ENCODE data around the gene GPR162. TPM values are rescaled to one million over a fixed set of nuclear protein-coding genes. Genes with fewer than 3 reads are reported as not detected.

Gene GPR162
- total RNA-seq, 3 donors from 2014 or later (not counting 1 experiment from before 2014, with no cell fraction given): 0.39 to 2.1 (median 0.68) TPM

DNA sequence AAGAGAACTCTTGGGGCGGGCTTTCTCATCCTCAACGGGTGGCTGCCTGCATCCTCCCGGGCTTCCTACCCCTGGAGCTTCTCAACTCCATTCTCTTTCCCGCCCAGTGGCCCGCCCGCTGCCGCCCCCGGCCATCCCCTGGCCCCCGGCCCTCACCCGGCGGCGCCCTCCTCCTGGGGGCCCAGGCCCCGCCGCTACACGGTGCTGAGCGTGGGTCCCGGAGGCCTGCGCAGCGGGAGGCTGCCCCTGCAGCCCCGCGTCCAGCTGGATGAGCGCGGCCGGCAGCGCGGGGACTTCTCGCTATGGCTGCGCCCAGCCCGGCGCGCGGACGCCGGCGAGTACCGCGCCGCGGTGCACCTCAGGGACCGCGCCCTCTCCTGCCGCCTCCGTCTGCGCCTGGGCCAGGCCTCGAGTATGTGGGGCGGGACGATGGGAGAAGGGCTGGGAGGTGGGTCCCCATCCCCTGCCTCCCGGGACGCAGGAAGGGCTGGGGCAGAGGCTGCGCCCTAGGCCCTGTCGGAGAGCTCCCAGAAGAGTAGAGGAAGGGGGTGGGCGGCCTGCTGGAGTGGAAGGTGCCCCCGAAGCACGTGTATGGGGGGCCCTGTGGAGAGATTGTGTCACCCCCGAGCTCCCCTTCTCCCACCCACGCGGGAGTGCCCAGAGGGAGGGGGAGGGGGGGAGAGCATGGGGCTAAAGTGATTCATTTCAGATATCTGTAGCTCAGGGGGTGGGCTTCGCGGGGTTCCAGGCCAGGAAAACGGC lies 47.9 kb upstream of the GPR162 start:
- Histone ChIP-seq H3K4me1 (ENCODE audit: control insufficient read depth, insufficient read depth, low read length) (peaks cover 47% of the 10 kb centered on the region), H3K27me3 (ENCODE audit: control insufficient read depth, insufficient read depth, low read length) (peaks cover 21% of the 10 kb centered on the region), H3K4me3 (ENCODE audit: low read length) (peak overlapping the region; percentile 31), H3K36me3 (ENCODE audit: control insufficient read depth, insufficient read depth, low read length) (no peaks in the 10 kb centered on the region), H3K27ac (ENCODE audit: low read length) (peak overlapping the region; percentile 71), H3K9me3 (ENCODE audit: control insufficient read depth, insufficient read depth, low read length) (no peaks in the 10 kb centered on the region)
- H3K36me3 Mint-ChIP-seq: no peaks in the 10 kb centered on the region
- peaks cover 71 to 73% of the 10 kb centered on the region in 2 donors for H3K27me3 Mint-ChIP-seq (ENCODE audit: low read depth in 2 of 2)
- 9% methylated on average over 57 of the region's 60 CpGs for WGBS (ENCODE audit: insufficient coverage)
- H3K4me1 Mint-ChIP-seq: peaks cover 12 to 26% of the 10 kb centered on the region in 2 donors
- no peak for ATAC-seq
- intact Hi-C loops (cut with micrococcal nuclease): no loop called here
- no peak overlapping the region for H3K27ac Mint-ChIP-seq
- H3K9me3 Mint-ChIP-seq: no peaks in the 10 kb centered on the region
- H3K4me3 Mint-ChIP-seq: no peak overlapping the region
- DNase-seq: peak in 1 of 2 donors; percentile 48
- TF ChIP-seq, protein P1, sequence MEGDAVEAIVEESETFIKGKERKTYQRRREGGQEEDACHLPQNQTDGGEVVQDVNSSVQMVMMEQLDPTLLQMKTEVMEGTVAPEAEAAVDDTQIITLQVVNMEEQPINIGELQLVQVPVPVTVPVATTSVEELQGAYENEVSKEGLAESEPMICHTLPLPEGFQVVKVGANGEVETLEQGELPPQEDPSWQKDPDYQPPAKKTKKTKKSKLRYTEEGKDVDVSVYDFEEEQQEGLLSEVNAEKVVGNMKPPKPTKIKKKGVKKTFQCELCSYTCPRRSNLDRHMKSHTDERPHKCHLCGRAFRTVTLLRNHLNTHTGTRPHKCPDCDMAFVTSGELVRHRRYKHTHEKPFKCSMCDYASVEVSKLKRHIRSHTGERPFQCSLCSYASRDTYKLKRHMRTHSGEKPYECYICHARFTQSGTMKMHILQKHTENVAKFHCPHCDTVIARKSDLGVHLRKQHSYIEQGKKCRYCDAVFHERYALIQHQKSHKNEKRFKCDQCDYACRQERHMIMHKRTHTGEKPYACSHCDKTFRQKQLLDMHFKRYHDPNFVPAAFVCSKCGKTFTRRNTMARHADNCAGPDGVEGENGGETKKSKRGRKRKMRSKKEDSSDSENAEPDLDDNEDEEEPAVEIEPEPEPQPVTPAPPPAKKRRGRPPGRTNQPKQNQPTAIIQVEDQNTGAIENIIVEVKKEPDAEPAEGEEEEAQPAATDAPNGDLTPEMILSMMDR (IDR thresholded peaks at IDR 0.05): no peak

DNA sequence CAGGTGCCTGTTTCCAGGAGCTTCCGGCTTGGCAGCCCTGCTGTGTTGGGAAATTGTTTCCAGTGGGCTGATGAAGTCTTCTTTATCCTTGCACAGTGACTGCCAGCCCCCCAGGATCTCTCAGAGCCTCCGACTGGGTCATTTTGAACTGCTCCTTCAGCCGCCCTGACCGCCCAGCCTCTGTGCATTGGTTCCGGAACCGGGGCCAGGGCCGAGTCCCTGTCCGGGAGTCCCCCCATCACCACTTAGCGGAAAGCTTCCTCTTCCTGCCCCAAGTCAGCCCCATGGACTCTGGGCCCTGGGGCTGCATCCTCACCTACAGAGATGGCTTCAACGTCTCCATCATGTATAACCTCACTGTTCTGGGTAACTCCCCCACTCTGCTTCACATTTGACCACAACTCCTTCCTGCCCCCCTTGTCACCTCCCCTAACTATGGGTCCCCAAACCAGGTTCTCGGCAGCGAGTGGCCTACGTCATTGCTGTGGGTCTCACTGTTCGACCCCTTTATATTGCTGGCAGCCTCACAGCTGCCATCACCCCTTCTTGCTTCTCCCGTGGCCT lies 47.0 kb upstream of the GPR162 start:
- H3K27ac ChIP-seq (ENCODE audit: low read length): peak overlapping the region; percentile 71
- peak overlapping the region in 1 of 2 donors; percentile 45 for H3K27ac Mint-ChIP-seq
- H3K27me3 ChIP-seq (ENCODE audit: control insufficient read depth, insufficient read depth, low read length): peaks cover 21% of the 10 kb centered on the region
- H3K27me3 Mint-ChIP-seq (ENCODE audit: low read depth in 2 of 2): peaks cover 68 to 74% of the 10 kb centered on the region in 2 donors
- DNase-seq: peak in 1 of 2 donors; percentile 80
- no peaks in the 10 kb centered on the region for H3K9me3 ChIP-seq (ENCODE audit: control insufficient read depth, insufficient read depth, low read length)
- no peaks in the 10 kb centered on the region for H3K36me3 Mint-ChIP-seq
- H3K9me3 Mint-ChIP-seq: no peaks in the 10 kb centered on the region
- TF ChIP-seq, protein P1 (IDR thresholded peaks at IDR 0.05): no peak
- peak overlapping the region; percentile 31 for H3K4me3 ChIP-seq (ENCODE audit: low read length)
- H3K36me3 ChIP-seq (ENCODE audit: control insufficient read depth, insufficient read depth, low read length): no peaks in the 10 kb centered on the region
- peaks cover 19 to 31% of the 10 kb centered on the region in 2 donors for H3K4me1 Mint-ChIP-seq
- 61% methylated on average over 15 of the region's 15 CpGs for WGBS (ENCODE audit: insufficient coverage)
- peaks cover 51% of the 10 kb centered on the region for H3K4me1 ChIP-seq (ENCODE audit: control insufficient read depth, insufficient read depth, low read length)
- ATAC-seq: peak in 2 of 3 donors; percentile 17 to 57
- intact Hi-C loops (cut with micrococcal nuclease): no loop called here
- H3K4me3 Mint-ChIP-seq: peak overlapping the region; percentile 21

DNA sequence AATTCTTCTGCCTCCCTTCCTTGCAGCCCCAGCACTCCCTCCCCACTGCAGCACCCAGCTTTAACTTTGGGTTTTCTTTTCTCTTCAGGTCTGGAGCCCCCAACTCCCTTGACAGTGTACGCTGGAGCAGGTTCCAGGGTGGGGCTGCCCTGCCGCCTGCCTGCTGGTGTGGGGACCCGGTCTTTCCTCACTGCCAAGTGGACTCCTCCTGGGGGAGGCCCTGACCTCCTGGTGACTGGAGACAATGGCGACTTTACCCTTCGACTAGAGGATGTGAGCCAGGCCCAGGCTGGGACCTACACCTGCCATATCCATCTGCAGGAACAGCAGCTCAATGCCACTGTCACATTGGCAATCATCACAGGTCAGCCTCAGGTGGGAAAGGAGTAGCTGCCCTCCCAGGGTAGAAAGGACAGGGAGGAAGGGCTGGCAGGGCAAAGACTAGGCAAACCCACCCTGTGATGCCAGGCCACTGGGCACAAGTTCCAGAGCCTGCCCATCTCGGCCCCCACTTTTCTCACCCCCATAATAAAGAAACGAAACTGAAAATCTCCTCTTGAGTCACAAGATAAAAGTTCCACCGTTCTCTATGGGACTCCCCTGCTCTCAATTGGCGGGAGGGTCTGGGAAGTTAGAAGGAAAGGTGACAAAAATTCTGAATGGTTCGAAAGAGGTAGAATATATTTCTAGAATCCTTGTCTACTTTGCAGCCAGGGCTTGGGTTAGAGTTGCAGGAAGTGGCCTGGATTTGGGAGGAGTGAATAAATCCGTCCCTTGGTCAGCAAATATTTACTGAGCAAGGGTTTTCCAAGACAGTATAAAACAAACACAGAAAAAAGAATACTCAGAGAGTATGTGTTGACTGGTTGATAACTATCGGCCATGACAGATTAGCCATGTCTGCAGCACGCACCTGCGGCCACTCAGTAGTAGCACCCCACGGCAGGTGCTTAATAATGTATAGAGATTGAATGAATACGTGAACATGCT lies 46.1 kb upstream of the GPR162 start:
- H3K4me1 Mint-ChIP-seq: peaks cover 19 to 31% of the 10 kb centered on the region in 2 donors
- Histone ChIP-seq H3K4me3 (ENCODE audit: low read length) (peak overlapping the region; percentile 31), H3K27ac (ENCODE audit: low read length) (peak overlapping the region; percentile 71), H3K9me3 (ENCODE audit: control insufficient read depth, insufficient read depth, low read length) (no peaks in the 10 kb centered on the region), H3K27me3 (ENCODE audit: control insufficient read depth, insufficient read depth, low read length) (peaks cover 21% of the 10 kb centered on the region), H3K4me1 (ENCODE audit: control insufficient read depth, insufficient read depth, low read length) (peaks cover 51% of the 10 kb centered on the region), H3K36me3 (ENCODE audit: control insufficient read depth, insufficient read depth, low read length) (no peaks in the 10 kb centered on the region)
- H3K9me3 Mint-ChIP-seq: no peaks in the 10 kb centered on the region
- peaks cover 62 to 72% of the 10 kb centered on the region in 2 donors for H3K27me3 Mint-ChIP-seq (ENCODE audit: low read depth in 2 of 2)
- peak overlapping the region in 1 of 2 donors; percentile 45 for H3K27ac Mint-ChIP-seq
- DNase-seq (peak in 1 of 2 donors; percentile 50), ATAC-seq (no peak)
- WGBS (ENCODE audit: insufficient coverage): 75% methylated on average over 15 of the region's 16 CpGs
- TF ChIP-seq, protein P1 (IDR thresholded peaks at IDR 0.05): no peak
- no peaks in the 10 kb centered on the region for H3K36me3 Mint-ChIP-seq
- peak overlapping the region; percentile 21 for H3K4me3 Mint-ChIP-seq
- intact Hi-C loops (cut with micrococcal nuclease): no loop called here
